ENCODE data around the gene AQP2. TPM values are rescaled to one million over a fixed set of nuclear protein-coding genes. Genes with fewer than 3 reads are reported as not detected.

AQP2 gene
- total RNA-seq, 1 experiment from 2014 or later = not detected

- Histone ChIP-seq H3K27ac (ENCODE audit: low read depth, low read length) (no peak overlapping the region), H3K27me3 (ENCODE audit: insufficient read depth, low read length) (no peaks in the 10 kb centered on the region)
These were observed 5.5 kb downstream of the AQP2 start for GRCh38 chr12:49955899-49956662.

More at GRCh38 chr12:49955899-49956662, 5.5 kb downstream of the AQP2 start:
- no peak overlapping the region for H3K4me3 ChIP-seq (replicated peaks in 1 of 2; ENCODE audit: low read depth in 1 of 2, low read length in 2 of 2)
- DNase-seq (ENCODE audit: low read depth, low spot score) (no peak), ATAC-seq (no peak)
- no peak for TF ChIP-seq ZBTB33 (IDR thresholded peaks at IDR 0.05; ENCODE audit: extremely low read depth, insufficient replicate concordance, low read length)
- no peak for TF ChIP-seq CEBPB (IDR thresholded peaks at IDR 0.05; ENCODE audit: low read depth)
- no peak for TF ChIP-seq SP1 (IDR thresholded peaks at IDR 0.05; ENCODE audit: low read depth)
- no peak for TF ChIP-seq RAD21 (IDR thresholded peaks at IDR 0.05; ENCODE audit: low read depth)
- TF ChIP-seq POLR2AphosphoS5 (IDR thresholded peaks at IDR 0.05; ENCODE audit: low read depth, low read length) = no peak
- no peak for TF ChIP-seq REST (IDR thresholded peaks at IDR 0.05; ENCODE audit: low read depth)
- no peak for TF ChIP-seq POLR2A (IDR thresholded peaks at IDR 0.05; ENCODE audit: borderline replicate concordance, extremely low read depth, insufficient read depth, insufficient read length)
- TF ChIP-seq EGR1 (IDR thresholded peaks at IDR 0.05; ENCODE audit: low read depth) = no peak
- no peaks in the 10 kb centered on the region for H3K79me2 ChIP-seq (ENCODE audit: insufficient read depth, low read length)
- H3K9me2 ChIP-seq (ENCODE audit: insufficient read depth) = no peaks in the 10 kb centered on the region
- intact Hi-C loops (cut with micrococcal nuclease) = no loop called here
- H3K4me1 ChIP-seq (ENCODE audit: control insufficient read depth in 1 of 2, insufficient read depth in 2 of 2, low read length in 2 of 2) = peaks cover 20 to 21% of the 10 kb centered on the region in 2 experiments
- H3K36me3 ChIP-seq (ENCODE audit: control insufficient read depth in 1 of 2, insufficient read depth in 2 of 2, low read length in 2 of 2) = no peaks in the 10 kb centered on the region
- POLR2A ChIA-PET = no interaction called here
- H3K4me2 ChIP-seq (ENCODE audit: low read length) = no peak overlapping the region
- no peak overlapping the region for H3K9ac ChIP-seq (ENCODE audit: low read length)
- no peaks in the 10 kb centered on the region for H3K9me3 ChIP-seq (ENCODE audit: control insufficient read depth in 1 of 2, insufficient read depth in 1 of 2, low read depth in 1 of 2, low read length in 2 of 2)
- CTCF ChIA-PET = interaction anchor here (1.0 to 3.0 kb wide), 2 partner anchors 11 kb away, joined by 4 to 13 read pairs; no protein-coding TSS in a partner anchor
- no TSS peak for BruUV-seq (replicated peaks)
- H4K20me1 ChIP-seq (ENCODE audit: insufficient read depth) = no peaks in the 10 kb centered on the region
- no peak overlapping the region for H2AFZ ChIP-seq (ENCODE audit: low read depth, low read length, poor library complexity, severe bottlenecking)
- RAD21 ChIA-PET (ENCODE audit: low non-redundant PET in 1 of 2, low total read pairs in 2 of 2, uncharacterized antibody in 2 of 2, unreplicated experiment in 2 of 2) = no interaction called here

Data from HCT116 (cell line).